Measurements from ENCODE around the gene EEF2. TPM values are rescaled to one million over a fixed set of nuclear protein-coding genes. Genes with fewer than 3 reads are reported as not detected.

Gene EEF2
- total RNA-seq, 1 donor from 2014 or later = 1,702 TPM

DNA sequence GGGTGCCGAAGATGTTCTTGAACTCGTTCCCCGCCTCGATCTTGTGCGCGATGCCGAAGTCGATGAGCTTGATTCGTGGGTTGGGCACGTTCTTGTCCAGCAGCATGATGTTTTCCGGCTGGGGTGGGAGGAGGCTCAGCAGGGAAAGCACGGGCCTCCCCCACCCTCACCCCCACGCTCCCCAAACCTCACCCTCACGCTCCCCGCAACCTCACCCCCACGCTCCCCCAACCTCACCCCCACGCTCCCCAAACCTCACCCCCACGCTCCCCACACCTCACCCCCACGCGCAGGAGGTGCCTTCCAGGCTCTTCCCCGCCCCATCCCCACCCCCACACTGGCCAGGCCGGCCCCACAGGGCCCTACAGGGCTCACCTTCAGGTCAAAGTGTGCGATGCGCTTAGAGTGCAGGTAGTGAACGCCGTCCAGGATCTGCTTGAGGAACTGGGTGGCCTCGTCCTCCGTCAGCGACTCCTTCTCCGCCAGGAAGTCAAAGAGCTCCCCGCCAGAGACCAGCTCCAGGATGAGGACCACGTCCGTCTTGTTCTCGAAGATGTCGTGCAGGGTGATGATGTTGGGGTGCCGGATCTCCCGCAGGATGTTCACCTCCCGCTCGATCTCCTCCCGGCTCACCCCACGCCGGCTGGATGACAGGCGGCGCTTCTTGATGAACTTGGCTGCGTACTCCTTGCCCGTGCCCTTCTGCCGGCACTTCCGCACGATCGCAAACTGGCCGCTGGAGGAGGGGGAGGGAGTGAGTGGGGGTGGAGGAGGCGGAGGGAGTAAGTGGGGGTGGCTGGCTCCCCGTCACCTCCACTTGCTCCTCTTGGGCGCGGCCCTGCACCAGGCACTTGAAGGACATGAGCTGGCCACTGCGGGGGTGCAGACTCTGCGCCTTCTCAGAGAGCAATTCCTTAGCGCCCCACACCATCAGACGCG lies 20.7 kb downstream of the EEF2 start:
- no peaks in the 10 kb centered on the region for H3K27me3 ChIP-seq
- H3K9me3 ChIP-seq = no peaks in the 10 kb centered on the region
- intact Hi-C loops (cut with DNase I) = no loop called here
- TF ChIP-seq POLR2AphosphoS5 (IDR thresholded peaks at IDR 0.05; ENCODE audit: insufficient read depth in 1 of 2, low read depth in 1 of 2) (no peak), POLR2A (IDR thresholded peaks at IDR 0.05) (no peak)
- TF ChIP-seq, protein P1, sequence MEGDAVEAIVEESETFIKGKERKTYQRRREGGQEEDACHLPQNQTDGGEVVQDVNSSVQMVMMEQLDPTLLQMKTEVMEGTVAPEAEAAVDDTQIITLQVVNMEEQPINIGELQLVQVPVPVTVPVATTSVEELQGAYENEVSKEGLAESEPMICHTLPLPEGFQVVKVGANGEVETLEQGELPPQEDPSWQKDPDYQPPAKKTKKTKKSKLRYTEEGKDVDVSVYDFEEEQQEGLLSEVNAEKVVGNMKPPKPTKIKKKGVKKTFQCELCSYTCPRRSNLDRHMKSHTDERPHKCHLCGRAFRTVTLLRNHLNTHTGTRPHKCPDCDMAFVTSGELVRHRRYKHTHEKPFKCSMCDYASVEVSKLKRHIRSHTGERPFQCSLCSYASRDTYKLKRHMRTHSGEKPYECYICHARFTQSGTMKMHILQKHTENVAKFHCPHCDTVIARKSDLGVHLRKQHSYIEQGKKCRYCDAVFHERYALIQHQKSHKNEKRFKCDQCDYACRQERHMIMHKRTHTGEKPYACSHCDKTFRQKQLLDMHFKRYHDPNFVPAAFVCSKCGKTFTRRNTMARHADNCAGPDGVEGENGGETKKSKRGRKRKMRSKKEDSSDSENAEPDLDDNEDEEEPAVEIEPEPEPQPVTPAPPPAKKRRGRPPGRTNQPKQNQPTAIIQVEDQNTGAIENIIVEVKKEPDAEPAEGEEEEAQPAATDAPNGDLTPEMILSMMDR (IDR thresholded peaks at IDR 0.05) = no peak
- DNase-seq (ENCODE audit: extremely low spot score in 2 of 2) = no peak
- H3K36me3 ChIP-seq = peaks cover 4 to 79% of the 10 kb centered on the region in 2 donors
- no peak overlapping the region for H3K27ac ChIP-seq
- H3K4me1 ChIP-seq = peaks cover 46% of the 10 kb centered on the region
- no peak overlapping the region for H3K4me3 ChIP-seq

- Histone ChIP-seq H3K4me3 (no peak overlapping the region), H3K4me1 (peaks cover 38% of the 10 kb centered on the region), H3K9me3 (no peaks in the 10 kb centered on the region), H3K27me3 (no peaks in the 10 kb centered on the region), H3K27ac (no peak overlapping the region), H3K36me3 (peaks cover 4 to 88% of the 10 kb centered on the region in 2 donors)
- TF ChIP-seq POLR2A (IDR thresholded peaks at IDR 0.05) = no peak
- intact Hi-C loops (cut with DNase I) = no loop called here
- DNase-seq (ENCODE audit: extremely low spot score in 2 of 2) = no peak
Measured at GRCh38 chr19:3963458-3964255, 21.6 kb downstream of the EEF2 start.

DNA sequence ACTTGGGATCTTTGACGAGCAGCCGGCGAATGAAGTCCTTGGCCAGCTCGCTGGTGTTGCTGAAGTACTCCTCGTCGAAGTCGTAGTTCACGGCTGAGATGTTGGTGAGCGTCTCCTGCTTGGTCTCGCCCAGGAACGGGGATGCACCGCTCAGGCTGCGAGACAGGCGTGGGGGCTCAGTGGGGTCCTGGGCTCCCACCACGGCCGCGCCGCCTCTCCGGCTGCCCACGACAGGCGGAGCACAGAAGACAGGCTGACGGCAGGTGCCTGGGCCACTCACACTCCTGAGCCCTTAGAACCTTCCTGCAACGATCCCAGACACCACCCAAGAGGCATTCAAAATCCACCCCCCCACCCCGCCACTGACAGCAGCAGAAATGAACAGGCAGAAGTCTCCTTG lies 24.3 kb downstream of the EEF2 start:
- no peak overlapping the region for H3K4me3 ChIP-seq
- no peak for DNase-seq (ENCODE audit: extremely low spot score in 2 of 2)
- peaks cover 11% of the 10 kb centered on the region for H3K4me1 ChIP-seq
- no peak overlapping the region for H3K27ac ChIP-seq
- no peaks in the 10 kb centered on the region for H3K9me3 ChIP-seq
- peaks cover 4 to 77% of the 10 kb centered on the region in 2 donors for H3K36me3 ChIP-seq
- H3K27me3 ChIP-seq = no peaks in the 10 kb centered on the region
- intact Hi-C loops (cut with DNase I) = no loop called here
- no peak for TF ChIP-seq POLR2A (IDR thresholded peaks at IDR 0.05)
- no peak for TF ChIP-seq POLR2AphosphoS5 (IDR thresholded peaks at IDR 0.05; ENCODE audit: insufficient read depth in 1 of 2, low read depth in 1 of 2)

DNA sequence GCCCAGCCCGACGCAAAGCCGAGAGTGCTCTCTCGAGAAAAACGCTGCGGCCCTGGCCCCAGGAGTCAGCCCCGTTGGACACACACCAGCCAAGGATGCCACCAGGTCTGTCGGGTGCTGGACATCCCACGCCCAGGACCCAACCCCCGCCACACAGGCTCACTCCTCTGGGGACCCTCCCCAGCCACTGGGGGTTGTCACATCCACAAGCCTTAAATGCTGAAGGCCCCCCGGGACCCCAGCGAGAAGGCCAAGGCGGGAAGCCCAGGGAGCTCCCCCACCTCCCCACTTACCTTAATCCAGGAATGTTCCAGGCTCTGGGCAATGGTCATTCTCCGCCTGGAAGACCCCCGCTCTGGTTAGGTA lies 25.5 kb downstream of the EEF2 start:
- Histone ChIP-seq H3K27ac (no peak overlapping the region), H3K36me3 (peaks cover 4 to 72% of the 10 kb centered on the region in 2 donors), H3K9me3 (no peaks in the 10 kb centered on the region), H3K4me3 (no peak overlapping the region), H3K27me3 (no peaks in the 10 kb centered on the region), H3K4me1 (peaks cover 2% of the 10 kb centered on the region)
- intact Hi-C loops (cut with DNase I) = no loop called here
- TF ChIP-seq POLR2AphosphoS5 (IDR thresholded peaks at IDR 0.05; ENCODE audit: insufficient read depth in 1 of 2, low read depth in 1 of 2) (no peak), POLR2A (IDR thresholded peaks at IDR 0.05) (no peak)
- TF ChIP-seq, protein P1 (IDR thresholded peaks at IDR 0.05) = no peak
- no peak for DNase-seq (ENCODE audit: extremely low spot score in 2 of 2)

GRCh38 chr19:3958836-3959765 lies 26.2 kb downstream of the EEF2 start:
- TF ChIP-seq POLR2AphosphoS5 (IDR thresholded peaks at IDR 0.05; ENCODE audit: insufficient read depth in 1 of 2, low read depth in 1 of 2) = no peak
- TF ChIP-seq POLR2A (IDR thresholded peaks at IDR 0.05) = no peak
- TF ChIP-seq, protein P1 (IDR thresholded peaks at IDR 0.05) = no peak
- Histone ChIP-seq H3K4me3 (no peak overlapping the region), H3K36me3 (peaks cover 4 to 66% of the 10 kb centered on the region in 2 donors), H3K27me3 (no peaks in the 10 kb centered on the region), H3K9me3 (no peaks in the 10 kb centered on the region), H3K4me1 (no peaks in the 10 kb centered on the region), H3K27ac (no peak overlapping the region)
- no peak for DNase-seq (ENCODE audit: extremely low spot score in 2 of 2)
- intact Hi-C loops (cut with DNase I) = no loop called here

Data from vagina (tissue), 2 donors.